Duodenal mucosa (tissue), 2 donors: ENCODE measurements around the gene MTTP.

Experiments
- H3K27ac ChIP-seq: one replicate; pipeline ENCODE4 v1.7.0; 2013; ENCODE audit warnings: low read depth, low read length
- H3K27me3 ChIP-seq, 2 donors: one replicate each; pipeline ENCODE4 v1.7.0; 2013; ENCODE audit warnings: low read length in 2 of 2, control low read depth in 1 of 2; ENCODE audit not compliant: insufficient read depth in 2 of 2, control insufficient read depth in 1 of 2
- H3K36me3 ChIP-seq, 2 donors: one replicate each; pipeline ENCODE4 v1.7.0; 2013; ENCODE audit warnings: low read length in 2 of 2, control low read depth in 1 of 2; ENCODE audit not compliant: insufficient read depth in 2 of 2, control insufficient read depth in 1 of 2
- H3K4me1 ChIP-seq, 2 donors: one replicate each; pipeline ENCODE4 v1.7.0; 2013; ENCODE audit warnings: low read length in 2 of 2, control low read depth in 1 of 2; ENCODE audit not compliant: insufficient read depth in 2 of 2, control insufficient read depth in 1 of 2
- H3K4me3 ChIP-seq, 2 donors: one replicate each; pipeline ENCODE4 v1.7.0; 2013; ENCODE audit warnings: low read length in 2 of 2, low read depth in 1 of 2
- H3K9ac ChIP-seq, 2 donors: one replicate each; pipeline ENCODE4 v1.7.0; 2013; ENCODE audit warnings: low read length in 2 of 2, low read depth in 1 of 2
- H3K9me3 ChIP-seq, 2 donors: one replicate each; pipeline ENCODE4 v1.7.0; 2013; ENCODE audit warnings: low read length in 2 of 2, control low read depth in 1 of 2; ENCODE audit not compliant: control insufficient read depth in 1 of 2

Gene MTTP

DNA sequence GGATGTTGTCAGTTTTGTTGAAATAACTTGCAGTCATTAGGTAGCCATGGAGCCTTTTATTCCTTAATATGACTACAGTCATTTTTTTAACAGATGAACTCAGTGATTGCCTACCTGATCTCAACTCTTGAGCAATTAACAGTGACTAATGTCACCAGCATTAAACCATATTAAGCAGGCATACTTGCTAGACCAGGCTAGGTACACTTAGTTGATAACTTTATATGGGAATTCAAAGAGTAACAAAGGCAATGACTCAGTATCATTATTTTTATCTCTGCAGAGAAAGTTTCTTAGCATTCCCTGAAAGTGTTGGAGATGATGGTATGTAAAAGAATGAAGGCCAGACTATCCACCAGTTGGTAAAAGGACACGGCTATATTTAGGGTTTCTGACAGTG lies 83.2 kb downstream of the MTTP start, which contains the start of gene C4orf54:
Gene C4orf54 (minus strand): TSS at position 31 of the 400 bp plus-strand sequence. CDS start 3,180 bp downstream, outside the sequence.
- no peak within 1 kb of the TSS for H3K9ac ChIP-seq
- H3K4me3 ChIP-seq, result no peak within 1 kb of the TSS
- no peaks in the 10 kb centered on the region for H3K9me3 ChIP-seq
- H3K36me3 ChIP-seq, result no peaks in the 10 kb centered on the region
- H3K27me3 ChIP-seq, result no peaks in the 10 kb centered on the region
- no peaks in the 10 kb centered on the region for H3K4me1 ChIP-seq
- no peak within 1 kb of the TSS for H3K27ac ChIP-seq

DNA sequence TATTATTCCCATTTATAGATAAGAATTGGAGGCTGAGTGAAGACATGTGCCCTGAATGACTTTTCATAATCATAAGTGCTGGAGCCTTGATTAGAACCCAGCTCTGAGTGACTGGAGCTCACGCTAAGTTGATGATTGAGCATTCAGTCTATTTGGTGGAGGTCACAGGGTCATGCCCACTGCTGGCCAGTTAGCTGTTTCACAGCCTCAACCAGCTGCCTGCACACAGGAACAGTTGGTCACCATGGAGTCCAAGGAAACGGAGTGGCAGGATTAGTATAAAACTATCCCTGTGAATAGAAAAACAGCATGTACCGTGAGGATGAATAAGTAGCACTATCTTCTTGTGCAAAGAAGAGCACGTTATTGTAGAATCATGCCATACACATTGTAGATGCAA lies 84.0 kb downstream of the MTTP start:
- Histone ChIP-seq H3K9me3 (no peaks in the 10 kb centered on the region), H3K36me3 (no peaks in the 10 kb centered on the region), H3K27ac (no peak overlapping the region), H3K9ac (no peak overlapping the region), H3K4me1 (no peaks in the 10 kb centered on the region), H3K27me3 (no peaks in the 10 kb centered on the region), H3K4me3 (no peak overlapping the region)

DNA sequence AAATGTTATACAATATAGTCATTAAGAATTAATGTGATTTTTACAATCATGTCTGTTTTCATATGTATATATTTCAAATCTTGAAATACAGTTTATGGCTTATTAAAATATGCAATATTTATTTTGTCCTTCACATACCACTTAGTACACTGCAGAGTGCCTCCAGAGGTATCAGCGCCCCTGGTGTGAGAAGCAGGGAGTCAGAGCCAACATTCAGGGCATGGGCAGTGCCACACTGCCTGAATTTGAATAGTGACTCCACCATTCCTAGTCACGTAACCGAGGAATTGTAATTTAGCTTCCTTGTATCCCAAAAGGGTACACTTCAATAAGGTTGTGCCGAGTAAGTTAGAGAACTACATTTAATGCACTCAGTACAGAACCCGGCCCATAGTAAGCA lies 87.3 kb downstream of the MTTP start:
- no peaks in the 10 kb centered on the region for H3K36me3 ChIP-seq
- no peaks in the 10 kb centered on the region for H3K27me3 ChIP-seq
- no peaks in the 10 kb centered on the region for H3K9me3 ChIP-seq
- no peaks in the 10 kb centered on the region for H3K4me1 ChIP-seq
- no peak overlapping the region for H3K4me3 ChIP-seq
- no peak overlapping the region for H3K27ac ChIP-seq
- no peak overlapping the region for H3K9ac ChIP-seq

DNA sequence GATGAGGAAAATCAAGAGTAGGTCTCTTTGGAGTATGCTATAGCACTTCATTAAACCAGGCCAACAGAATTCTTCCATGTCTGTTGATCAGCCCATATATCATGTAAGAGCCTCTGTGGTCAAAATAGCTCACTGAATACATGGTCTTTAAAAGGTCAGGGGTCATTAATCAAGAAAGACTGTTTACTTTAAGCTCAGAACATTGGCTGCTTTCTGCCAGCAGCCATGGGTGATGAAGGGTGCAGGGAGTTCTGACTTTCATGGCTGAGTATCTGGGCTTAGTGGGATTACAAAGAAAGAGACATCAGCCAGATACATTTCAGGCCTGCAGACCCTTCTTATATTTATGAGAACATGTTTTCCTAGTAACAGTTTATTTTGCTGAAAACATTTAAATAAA lies 90.1 kb downstream of the MTTP start:
- H3K9me3 ChIP-seq, result no peaks in the 10 kb centered on the region
- H3K27me3 ChIP-seq, result no peaks in the 10 kb centered on the region
- no peaks in the 10 kb centered on the region for H3K4me1 ChIP-seq
- no peak overlapping the region for H3K9ac ChIP-seq
- no peak overlapping the region for H3K4me3 ChIP-seq
- no peaks in the 10 kb centered on the region for H3K36me3 ChIP-seq
- H3K27ac ChIP-seq, result no peak overlapping the region

DNA sequence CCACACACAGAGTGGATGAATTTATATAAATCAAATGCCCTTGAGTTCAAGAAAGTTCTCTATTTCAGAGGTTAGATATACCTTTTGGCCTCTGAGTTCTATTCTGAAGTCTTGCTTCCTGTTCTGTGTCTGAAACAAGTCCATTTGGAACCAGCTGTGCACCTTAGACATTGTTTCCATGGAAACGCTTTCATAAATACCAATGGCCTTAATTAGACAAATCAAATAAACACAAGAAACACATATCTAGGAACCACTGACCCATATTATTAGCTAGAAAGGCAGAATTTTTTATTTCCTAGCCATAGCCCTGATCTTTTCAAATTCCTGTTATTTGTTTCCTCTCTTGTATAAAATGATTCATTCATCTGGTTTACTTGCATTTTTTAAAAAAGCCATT lies 91.4 kb downstream of the MTTP start:
- no peak overlapping the region for H3K27ac ChIP-seq
- no peaks in the 10 kb centered on the region for H3K36me3 ChIP-seq
- H3K9ac ChIP-seq, result no peak overlapping the region
- no peaks in the 10 kb centered on the region for H3K27me3 ChIP-seq
- H3K4me3 ChIP-seq, result no peak overlapping the region
- no peaks in the 10 kb centered on the region for H3K4me1 ChIP-seq
- H3K9me3 ChIP-seq, result no peaks in the 10 kb centered on the region

DNA sequence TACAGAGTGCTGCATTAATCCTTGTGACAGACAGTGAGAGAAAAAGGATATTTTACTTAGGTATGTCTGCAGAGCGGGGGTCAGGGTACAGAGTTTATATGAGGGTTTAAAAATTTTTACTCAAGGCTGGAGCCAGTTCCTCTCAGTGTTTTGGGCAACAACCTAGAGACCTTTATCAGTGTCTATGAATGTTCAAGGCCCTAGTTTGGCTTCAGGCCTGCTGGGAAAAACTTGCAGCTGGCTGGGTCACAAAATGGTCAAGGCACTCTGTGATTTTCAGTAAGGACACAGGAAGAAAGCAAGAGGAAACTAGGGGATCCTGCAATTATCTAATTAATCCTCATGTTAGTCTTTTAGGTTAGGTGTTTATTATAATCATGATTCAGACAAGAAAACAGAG lies 93.8 kb downstream of the MTTP start:
- Histone ChIP-seq H3K27ac (no peak overlapping the region), H3K27me3 (no peaks in the 10 kb centered on the region), H3K4me3 (no peak overlapping the region), H3K9me3 (no peaks in the 10 kb centered on the region), H3K36me3 (no peaks in the 10 kb centered on the region), H3K9ac (no peak overlapping the region), H3K4me1 (no peaks in the 10 kb centered on the region)

DNA sequence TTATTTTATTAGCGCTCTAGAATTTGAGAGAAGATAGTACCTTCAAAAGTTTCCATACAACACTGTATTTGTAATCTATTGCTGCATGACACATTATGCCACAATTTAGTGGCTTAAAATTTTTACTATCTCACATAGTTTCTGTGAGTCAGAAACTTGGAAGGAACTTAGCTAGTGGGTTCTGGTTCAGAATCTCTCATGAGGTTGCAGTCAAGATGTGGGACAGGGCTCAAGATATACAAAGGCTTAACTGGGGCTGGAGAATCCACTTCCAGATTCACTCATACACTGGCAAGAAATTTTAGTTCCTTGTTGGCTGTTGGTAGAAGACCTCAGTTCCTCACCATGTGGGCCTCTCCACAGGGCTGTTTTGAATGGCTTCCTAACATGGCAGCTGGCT lies 94.5 kb downstream of the MTTP start:
- Histone ChIP-seq H3K36me3 (no peaks in the 10 kb centered on the region), H3K4me1 (no peaks in the 10 kb centered on the region), H3K27ac (no peak overlapping the region), H3K4me3 (no peak overlapping the region), H3K9me3 (no peaks in the 10 kb centered on the region), H3K27me3 (no peaks in the 10 kb centered on the region), H3K9ac (no peak overlapping the region)

DNA sequence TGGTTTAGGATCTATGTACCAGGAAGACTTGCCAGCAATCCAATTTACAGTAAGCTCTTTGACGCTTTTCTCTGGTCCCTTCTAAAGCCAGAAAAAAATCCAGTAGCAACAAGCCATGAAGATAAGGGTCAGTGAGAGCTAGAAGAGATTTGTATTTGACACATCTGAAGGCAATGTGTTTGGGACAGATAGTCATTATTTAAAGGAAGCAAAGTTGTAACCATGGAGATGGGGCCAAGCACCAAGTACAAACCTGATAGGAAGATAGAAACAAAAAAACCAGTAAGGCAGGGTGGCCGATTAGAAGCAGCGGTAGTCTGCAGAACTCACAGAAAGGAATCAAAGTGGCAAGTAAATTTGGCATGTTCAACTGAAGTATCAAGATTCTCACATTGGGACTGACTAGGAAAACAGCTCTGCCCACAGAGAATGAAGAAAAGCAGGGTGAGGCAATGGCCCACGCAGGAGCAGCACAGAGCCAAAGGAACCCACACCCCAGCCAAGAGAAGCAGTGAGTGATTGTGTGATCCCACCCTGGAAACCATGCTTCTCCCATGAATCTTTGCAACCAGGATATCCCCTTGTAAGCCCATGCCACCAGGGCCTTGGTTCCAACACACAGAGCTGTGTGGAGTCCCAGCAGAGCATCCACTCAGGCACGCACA lies 95.9 kb downstream of the MTTP start:
- no peak overlapping the region for H3K4me3 ChIP-seq
- no peaks in the 10 kb centered on the region for H3K27me3 ChIP-seq
- H3K4me1 ChIP-seq, result no peaks in the 10 kb centered on the region
- H3K27ac ChIP-seq, result no peak overlapping the region
- H3K36me3 ChIP-seq, result no peaks in the 10 kb centered on the region
- no peak overlapping the region for H3K9ac ChIP-seq
- no peaks in the 10 kb centered on the region for H3K9me3 ChIP-seq
